NAMALWA (cell line): ENCODE measurements around the gene CCDC74B.
A peak's percentile ranks its signal among the peaks of the same experiment; 100 is the strongest.
"Not testable (repeated sequence)": the region's sequence is repeated elsewhere in the genome, so short reads cannot be mapped to it uniquely, and the experiment has no call there.

Experiments
- DNase-seq: peaks from one replicate; pipeline ENCODE4 v3.0.0-alpha.2; 2015; ENCODE audit warnings: low spot score

The CCDC74B gene

DNA sequence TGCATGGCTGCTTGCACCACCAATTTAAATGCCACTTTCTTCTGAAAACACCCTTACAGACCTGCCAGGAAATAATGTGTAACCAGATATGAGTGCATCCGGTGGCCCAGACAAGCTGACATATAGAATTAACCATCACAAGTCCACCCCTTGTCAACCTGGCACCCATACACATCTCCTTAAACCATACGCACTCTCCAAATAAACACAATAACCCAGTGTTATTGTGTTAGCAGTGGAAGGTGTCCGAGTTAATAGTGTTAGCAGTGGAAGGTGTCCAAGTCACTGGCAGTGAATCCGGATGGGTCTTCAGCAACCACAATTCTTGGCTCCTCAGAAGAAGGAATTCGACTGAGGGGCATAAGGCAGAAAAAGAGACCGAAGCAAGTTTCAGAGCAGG, 3.6 kb upstream of the CCDC74B start:
- not testable (repeated sequence) for DNase-seq

DNA sequence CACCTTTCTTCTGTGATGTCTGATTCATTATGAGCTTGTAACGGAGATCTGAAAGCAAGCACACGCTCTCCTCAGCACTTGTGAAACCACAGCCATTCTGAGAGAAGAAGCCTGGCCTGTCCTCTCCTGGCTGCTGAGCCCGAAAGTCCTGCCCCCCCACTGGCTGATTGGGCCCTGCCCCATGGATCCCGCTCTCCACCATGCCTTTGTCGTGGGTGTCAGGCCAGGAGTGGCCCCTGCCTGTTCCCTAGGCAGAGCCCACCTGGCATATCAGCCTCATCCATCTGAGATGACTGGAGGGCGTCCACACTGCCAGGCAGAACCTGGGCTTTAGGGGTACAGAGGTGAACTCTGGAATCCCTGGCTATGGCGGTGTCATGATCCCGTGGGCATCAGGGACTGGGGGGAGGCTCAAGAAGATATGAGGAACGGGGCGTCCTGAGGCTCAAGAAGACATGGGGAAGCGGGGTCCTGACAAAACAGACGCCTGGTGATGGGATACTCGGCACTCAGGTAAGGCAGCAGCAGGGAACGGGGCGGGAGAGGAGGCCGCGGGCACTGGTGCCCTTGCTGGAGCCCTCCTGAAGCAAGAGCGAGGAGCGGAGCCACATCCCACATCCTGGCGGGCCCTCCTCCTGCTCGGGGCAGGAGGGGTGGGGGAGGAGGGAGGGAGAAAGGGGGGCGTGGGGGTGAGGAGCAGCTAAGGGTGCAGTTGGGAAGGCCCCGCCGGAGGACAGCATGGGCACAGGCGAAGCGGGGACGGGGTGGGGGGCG, 1.5 kb downstream of the CCDC74B start:
- DNase-seq = not testable (repeated sequence)

DNA sequence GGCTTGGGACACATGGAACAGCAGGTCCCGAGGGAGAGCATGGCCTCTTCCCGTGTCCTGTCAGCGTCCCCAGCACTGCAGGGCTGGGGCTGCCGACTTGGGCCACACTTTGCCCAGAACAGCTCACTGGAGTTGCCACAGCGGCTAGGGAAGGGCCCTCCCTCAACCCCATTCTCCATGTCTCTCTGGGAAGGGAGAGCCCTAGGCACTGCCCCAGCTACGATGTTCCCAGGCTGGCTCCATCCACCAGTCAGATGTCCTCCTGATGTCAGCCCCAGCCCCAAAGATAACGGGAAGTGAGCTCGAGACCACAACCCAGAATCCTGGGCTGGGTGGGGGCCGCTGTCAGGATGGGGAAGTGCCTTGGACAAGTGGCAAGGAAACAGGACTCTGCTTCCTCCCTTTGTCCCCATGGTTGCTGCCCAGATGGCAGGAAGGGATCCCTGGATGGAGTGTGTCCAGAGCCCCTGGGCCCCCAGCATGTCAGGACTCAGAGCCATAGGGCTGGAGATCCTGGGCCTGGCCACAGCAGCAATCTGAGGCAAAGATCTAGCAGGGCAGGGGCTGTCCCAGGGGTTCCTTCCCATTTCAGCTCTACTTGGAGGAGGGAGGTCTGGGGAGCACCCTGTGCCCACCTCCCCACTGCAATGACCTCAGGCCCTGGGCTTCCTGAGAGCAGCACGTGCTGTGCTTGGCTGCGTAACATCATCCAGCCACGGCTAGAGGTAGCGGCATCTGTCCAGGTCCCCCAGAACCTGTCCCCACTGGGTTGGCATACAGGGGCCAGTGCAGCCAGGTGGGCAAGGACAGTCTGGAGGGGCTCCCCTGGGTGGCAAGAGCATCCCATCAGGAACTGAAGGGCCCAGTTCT, 2.3 kb downstream of the CCDC74B start:
- DNase-seq = not testable (repeated sequence)

DNA sequence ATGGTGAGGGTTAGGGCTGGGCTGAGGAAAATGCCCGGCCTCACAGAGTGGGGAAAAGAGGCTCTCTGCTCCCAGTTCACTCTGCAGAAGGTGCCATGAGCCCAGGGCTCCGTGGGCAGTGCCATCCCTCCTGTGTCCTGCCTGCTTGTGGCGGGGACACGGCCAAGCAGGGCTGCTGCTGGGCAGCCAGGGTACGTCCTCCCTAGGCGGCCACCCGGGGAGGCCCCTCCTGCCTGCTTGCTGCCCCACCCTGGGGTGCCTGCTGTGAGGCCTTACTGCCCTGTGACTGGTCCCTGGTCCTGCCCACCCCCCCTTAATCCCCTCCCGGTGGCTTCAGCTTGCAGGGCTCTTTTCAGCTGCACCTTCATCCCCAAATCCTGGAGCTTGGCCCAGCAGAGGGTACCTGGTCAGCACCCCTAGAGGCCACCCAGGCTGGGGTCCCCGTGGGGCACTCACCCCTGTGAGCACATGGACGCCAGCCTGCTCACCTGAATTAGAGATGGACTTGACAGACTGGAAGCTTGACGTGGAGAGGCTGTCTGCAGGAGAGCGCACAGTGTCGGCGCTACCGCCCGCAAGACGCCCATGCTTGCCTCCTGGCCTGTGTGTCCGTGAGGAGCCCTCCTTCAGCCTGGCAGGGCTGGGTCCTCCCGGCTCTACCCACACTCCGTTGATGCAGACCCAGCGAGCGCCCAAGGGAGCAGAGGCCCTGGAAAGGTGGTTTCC, 3.1 kb downstream of the CCDC74B start:
- DNase-seq = not testable (repeated sequence)

DNA sequence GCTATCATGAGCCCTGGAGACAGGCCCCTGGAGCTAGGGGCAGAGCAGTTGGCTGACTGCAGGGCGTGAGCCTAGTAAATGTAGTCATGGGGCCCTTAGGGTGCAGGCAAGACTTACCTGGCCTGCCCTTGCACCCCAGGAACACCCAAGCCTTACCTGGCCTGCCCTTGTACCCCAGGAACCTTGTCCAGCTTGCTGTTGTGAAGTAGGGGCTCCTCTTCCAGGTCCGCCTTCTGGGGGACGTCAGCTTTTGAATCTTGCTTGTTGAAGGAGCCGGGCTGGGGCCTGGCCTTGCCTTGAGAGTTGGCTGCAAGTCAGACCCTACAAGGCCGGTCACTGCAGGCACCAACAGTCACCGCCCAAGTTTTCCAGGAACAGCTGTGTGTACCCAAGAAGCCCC, 3.9 kb downstream of the CCDC74B start:
- not testable (repeated sequence) for DNase-seq

DNA sequence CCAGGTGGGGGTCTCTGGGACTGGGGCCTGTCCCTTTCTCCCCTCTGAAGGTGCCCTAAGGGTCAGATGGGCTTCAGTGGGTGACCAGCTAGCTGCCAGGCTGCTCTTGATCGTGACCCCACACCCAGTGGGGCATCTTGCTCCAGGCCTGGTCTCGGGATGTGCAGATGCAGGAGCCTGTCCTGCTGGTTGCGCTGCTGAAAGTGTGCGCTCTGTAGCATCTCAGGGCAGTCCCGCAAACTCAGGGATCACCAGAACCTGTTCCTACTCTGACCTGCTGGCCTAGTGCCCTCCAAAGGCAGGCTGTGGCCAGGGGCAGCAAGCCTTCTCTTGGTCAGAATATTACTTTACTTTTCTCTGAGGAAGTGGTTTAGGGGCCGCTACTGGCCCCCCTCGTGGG, 4.4 kb downstream of the CCDC74B start:
- DNase-seq = not testable (repeated sequence)

DNA sequence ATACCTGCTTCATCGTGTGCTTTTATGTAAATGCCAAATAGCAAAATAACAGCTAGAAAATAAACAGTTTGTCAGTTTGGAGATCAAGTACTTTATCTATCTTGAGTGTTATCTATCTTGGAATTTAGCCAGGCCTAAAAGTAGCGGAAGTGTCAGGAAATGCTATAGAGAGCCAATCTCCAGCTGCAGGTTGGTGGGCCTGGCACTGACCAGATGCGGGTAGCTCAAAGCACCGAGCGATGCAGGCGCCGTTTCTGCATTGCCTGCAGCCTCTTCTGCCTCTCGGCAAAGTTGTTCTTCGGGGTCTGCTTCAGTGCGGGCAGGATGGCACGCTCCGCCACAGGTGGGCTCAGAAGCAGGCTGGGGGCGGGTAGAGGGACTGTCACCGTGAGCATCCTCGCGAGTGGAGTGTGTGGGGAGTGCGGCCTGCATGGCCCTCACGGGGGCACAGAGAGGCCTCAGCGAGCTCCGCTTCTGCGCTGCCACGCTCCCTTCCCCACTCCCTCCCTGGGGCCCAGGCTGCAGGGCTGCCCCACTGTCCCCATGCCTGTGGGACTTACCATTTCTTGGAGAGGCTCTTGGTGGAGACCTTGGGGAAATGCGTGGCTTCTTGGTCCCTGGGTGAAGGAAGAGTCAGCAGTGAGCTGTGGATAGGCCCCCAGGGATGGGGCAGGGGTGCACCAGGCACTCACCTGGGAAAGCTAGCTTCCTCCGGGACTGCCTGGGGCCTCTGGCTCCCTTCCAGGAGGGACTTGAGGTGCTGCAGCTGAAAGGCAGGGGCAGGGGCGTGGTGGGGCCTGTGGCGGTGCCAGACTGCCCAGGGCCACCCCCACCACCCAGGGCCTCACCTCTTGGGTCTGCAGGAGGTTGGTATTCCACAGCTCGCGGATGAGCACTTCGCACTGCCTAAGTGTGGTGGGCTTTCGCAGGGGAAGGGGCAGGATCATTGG, 5.3 kb downstream of the CCDC74B start:
- DNase-seq = not testable (repeated sequence)

DNA sequence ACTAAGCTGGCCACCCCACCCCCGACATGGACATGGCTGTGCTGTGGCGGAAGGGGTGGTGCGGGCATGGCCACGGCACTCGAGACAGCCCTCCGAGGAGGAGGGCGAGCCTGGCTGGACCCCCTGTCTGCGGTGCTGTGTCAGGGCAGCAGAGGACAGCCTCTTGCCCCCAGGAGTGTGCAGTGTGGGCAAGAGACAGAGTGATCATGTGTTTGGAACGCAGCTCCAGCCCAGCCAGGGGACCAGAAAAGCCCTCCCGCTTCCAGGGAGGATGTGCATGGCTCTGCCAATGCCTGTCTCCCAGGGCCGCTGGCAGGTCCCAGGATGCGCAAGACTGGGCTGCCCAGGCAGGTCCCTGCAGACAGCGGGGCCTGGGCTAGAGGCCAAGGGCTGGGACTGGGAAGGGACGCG, 6.1 kb downstream of the CCDC74B start:
- not testable (repeated sequence) for DNase-seq

DNA sequence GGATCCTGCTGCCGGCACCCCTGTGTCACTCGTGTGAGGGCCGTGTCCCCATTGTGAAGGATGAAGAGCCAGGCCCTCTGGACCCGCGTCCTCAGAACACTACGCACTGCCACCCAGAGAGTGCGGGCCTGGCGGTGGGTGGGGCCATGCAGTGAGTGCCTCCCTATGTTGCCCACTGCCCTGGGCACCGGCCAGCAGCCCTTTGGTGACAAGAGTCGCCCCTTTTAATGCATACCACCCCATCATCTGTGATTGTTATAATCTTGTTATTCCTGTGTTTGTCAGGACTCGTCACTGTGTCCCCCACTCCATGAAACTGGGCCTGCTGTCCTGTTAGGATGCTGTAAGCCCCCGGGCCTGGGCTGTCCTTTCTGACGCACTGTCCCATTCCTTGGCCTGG, 6.6 kb downstream of the CCDC74B start:
- not testable (repeated sequence) for DNase-seq

DNA sequence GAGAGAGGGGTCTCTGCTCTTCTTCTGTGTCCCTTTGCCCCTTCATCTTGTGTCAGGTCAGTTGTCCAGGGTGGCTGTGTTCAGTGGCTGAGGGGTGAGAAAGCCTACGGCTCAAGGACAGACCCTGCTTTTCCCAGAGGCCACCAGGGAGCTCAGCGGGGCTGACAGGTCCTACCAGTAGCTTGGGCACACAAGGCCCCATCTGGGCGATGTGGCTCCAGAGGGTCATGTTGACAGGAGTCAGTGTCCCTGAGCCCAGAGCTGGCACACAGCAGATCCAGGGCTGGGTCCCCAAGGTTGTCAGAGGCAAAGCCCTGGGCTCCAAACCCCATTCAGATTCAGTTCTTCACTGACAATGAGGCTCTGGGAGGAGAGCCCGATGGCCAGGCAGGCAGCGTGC, 7.8 kb downstream of the CCDC74B start:
- not testable (repeated sequence) for DNase-seq

DNA sequence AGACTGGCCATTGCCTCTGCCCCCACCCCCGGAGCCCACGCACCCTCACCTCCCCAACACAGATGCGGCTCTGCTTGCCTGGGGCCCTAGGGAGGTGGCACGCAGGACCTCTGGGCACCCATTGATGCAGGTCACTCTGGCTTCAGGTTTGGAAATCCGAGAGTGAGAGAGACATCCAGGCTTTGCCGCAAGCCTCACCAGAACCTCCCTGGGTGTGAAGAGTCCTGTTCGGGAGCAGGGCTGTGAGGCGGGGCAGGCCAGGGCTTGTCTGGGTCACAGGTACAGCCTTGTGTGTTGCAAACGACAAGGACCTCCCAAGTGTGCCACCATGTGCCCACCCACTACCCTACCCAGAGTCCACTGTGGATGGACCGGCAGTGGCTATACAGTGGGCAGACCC, 8.4 kb downstream of the CCDC74B start:
- DNase-seq = not testable (repeated sequence)

DNA sequence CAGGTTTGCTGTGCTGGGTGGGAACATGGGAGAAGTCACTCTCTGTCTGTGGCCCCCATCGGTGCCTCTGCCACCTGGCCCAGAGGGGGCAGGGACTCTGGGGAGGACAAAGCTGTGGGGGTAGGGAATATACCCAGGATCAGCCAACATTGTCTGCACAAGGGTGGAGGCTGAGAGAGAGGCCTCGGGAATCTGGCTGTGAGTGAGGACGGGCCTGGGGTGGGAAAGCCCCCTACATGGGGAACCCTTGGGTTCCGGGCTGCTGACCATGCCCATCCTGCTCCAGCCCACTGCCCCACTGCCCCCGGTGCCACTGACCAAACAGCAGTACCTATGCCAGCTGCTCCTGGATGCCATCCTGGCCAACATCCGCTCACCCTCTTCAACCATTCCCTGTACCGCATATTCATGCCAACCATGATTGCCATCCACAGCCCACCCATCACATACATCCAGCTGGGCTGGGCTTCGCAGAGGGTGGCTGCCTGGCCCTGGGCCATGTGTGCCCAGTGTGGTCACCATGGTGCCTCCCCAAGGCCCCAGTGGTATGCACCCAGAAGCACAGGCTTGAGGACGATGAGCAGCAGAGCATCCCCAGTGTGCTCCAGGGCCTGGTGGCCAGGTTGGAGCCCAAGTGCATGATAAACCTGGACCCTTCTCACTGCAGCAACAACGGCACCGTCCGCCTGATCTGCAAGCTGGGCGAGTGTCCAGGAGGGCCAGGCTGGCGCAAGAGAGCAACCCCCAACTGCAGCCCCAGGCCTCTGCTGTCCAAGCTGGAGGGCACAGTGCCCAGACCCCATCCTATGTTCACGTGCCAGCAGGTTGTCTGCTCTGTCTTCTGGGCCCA, 9.0 kb downstream of the CCDC74B start:
- DNase-seq = no peak

DNA sequence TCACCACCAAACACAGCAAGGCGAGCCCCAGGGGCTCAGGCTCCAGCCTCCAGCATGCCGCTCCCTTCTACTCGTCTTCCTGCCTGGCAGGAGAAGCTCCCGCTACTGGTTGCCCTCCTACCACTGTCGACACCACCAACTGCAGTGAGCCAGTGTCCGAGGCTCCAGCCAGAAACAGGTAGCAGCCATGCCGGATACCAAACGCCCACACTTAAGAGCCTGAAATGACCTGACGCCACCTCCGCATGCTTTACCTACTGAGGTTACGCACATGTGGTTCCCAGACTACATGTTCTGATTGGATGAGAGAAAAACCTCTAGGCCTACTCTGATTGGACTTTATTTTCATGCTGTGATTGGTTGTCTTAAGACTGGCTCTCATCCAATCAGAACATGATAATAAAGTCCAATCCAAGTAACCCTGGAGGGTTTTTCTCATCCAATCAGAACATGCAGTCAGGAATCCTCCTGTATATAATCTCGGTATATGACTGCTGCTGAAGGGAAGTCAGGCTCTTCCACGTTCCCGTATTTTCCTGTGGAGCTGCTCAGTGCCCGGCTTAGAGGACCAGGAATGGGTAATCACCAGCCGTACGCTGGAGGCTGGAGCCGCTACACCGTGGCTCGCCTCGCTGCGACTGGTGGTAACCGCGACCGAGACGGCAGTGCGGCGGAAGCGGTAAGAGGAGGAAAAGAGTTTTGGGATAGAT, 15.6 kb downstream of the CCDC74B start, which contains the start of gene POTEF:
TSS of gene POTEF (minus strand) at position 103 of the 710 bp plus-strand sequence. CDS start 8,707 bp downstream, outside the sequence.
- not testable (repeated sequence) for DNase-seq

DNA sequence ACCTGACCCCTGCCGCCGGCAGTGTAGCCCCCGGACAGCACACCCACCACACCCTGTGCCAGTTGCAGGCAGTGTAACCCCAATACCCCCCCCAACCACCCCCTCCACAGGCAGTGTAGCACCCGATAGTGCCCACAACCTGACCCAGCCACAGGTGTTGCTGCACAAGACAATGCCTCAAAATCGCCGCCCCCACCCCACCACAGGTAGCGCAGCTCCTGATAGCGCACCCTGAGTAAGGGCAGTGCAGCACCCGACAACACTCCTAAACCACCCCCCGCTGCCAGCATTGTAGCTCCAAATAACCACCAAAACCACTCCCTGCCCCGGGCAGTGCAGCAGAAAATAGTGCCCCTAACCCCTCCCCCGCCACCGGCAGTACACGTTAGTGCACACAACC, 16.4 kb downstream of the CCDC74B start:
- not testable (repeated sequence) for DNase-seq

DNA sequence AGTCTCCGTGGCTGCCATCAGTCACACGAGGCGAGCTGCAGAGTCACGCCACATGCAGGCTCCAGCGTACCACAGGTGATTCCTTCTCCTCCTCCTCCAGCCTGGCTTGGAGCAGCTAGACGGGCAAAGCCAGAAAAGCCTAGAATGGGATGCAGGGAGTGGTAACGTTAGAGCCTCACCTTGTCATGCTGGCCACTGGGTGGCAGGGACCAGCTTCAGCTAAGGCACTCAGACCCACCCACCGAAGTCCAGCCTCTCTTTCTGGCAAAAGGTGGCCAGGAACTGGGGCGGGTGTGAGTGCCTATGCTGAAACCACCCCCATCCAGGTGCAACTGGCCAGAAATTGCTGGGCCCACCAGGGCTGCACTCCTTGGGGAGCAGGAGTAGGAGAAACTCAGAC, 17.2 kb downstream of the CCDC74B start:
- DNase-seq = not testable (repeated sequence)

DNA sequence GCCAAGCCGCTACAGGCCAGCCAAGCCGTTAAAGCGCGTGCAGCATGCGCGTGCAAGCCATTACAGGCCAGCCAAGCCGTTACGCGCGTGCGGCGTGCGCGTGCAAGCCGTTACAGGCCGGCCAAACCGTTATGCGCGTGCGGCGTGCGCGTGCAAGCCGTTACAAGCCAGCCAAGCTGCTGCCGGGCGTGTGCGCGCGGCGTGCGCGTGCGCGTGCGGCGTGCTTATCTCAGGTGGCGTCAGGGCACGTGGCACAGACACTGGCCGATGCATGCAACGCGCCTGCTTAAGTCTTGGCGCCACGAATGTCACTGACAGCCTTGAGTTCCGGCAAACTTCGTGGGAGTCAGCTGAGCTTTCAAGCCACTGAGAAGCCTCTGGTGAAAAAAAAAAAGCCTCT, 24.0 kb downstream of the CCDC74B start:
- DNase-seq = not testable (repeated sequence)

DNA sequence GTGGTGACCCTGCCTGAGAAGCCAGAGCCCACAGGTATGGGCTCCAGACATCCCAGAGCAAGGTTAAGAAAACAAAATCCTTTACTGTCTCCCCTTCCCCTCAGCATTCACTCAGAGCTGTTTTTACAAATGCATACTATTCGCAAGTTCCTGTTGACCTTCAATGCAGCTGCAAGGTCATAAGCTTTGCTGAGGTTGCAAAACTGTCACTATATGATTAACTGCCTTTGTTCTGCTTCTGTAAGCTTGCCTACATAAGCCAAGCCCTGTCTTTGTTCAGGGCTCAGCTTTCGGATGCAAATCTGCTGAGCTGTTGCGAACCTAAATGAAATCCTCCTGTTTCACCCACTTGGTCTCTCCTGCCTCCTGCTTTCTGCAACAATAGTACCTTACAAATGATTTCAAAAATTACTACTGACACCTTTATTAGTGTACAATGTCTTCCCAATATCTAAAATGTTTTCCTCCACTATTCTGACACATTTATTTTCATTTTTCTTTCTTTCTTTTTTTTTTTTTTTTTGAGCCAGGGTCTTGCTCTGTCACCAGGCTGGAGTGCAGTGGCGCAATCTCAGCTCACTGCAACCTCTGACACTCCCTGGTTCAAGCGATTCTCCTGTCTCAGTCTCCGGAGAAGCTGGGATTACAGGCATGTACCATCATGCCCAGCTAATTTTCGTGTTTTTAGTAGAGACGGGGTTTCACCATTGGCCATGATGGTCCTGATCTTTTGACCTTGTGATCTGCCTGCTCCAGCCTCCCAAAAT, 42.1 kb downstream of the CCDC74B start:
- peak; percentile 1 for DNase-seq
